ENCODE data around the gene DGCR2. TPM values are rescaled to one million over a fixed set of nuclear protein-coding genes. Genes with fewer than 3 reads are reported as not detected.
A peak's percentile ranks its signal among the peaks of the same experiment; 100 is the strongest.

Gene DGCR2
- total RNA-seq, 4 donors from 2014 or later = 29.5 to 62.4 (median 30.5) TPM

GRCh38 chr22:19125474-19126308 is 3.5 kb upstream of the DGCR2 start:
- TF ChIP-seq CTCF (IDR thresholded peaks at IDR 0.05) = no peak
- DNase-seq (ENCODE audit: low spot score) (no peak), ATAC-seq (ENCODE audit: low FRiP score) (no peak)

- TF ChIP-seq CTCF (IDR thresholded peaks at IDR 0.05) = no peak
- DNase-seq (ENCODE audit: low spot score) (no peak), ATAC-seq (ENCODE audit: low FRiP score) (no peak)
Measured at GRCh38 chr22:19125011-19125410, 2.8 kb upstream of the DGCR2 start.

GRCh38 chr22:19124377-19124776 is 2.2 kb upstream of the DGCR2 start:
- DNase-seq (ENCODE audit: low spot score) (no peak), ATAC-seq (ENCODE audit: low FRiP score) (no peak)
- no peak for TF ChIP-seq CTCF (IDR thresholded peaks at IDR 0.05)

- no peak for TF ChIP-seq CTCF (IDR thresholded peaks at IDR 0.05)
- no peak for DNase-seq (ENCODE audit: low spot score)
- ATAC-seq (ENCODE audit: low FRiP score) = no peak
Measured at GRCh38 chr22:19123936-19124335, 1.7 kb upstream of the DGCR2 start.

- DNase-seq (ENCODE audit: low spot score) (no peak), ATAC-seq (ENCODE audit: low FRiP score) (peak; percentile 0)
- TF ChIP-seq CTCF (IDR thresholded peaks at IDR 0.05) = no peak
Measured at GRCh38 chr22:19122752-19123492, 710 bp upstream of the DGCR2 start.

GRCh38 chr22:19121631-19122142 is 525 bp downstream of the DGCR2 start:
- no peak for DNase-seq (ENCODE audit: low spot score)
- no peak for TF ChIP-seq CTCF (IDR thresholded peaks at IDR 0.05)
- ATAC-seq (ENCODE audit: low FRiP score) = peak; percentile 42

All from omental fat pad (tissue), 4 donors.